ENCODE results near the gene SMAD6.

The SMAD6 gene

DNA sequence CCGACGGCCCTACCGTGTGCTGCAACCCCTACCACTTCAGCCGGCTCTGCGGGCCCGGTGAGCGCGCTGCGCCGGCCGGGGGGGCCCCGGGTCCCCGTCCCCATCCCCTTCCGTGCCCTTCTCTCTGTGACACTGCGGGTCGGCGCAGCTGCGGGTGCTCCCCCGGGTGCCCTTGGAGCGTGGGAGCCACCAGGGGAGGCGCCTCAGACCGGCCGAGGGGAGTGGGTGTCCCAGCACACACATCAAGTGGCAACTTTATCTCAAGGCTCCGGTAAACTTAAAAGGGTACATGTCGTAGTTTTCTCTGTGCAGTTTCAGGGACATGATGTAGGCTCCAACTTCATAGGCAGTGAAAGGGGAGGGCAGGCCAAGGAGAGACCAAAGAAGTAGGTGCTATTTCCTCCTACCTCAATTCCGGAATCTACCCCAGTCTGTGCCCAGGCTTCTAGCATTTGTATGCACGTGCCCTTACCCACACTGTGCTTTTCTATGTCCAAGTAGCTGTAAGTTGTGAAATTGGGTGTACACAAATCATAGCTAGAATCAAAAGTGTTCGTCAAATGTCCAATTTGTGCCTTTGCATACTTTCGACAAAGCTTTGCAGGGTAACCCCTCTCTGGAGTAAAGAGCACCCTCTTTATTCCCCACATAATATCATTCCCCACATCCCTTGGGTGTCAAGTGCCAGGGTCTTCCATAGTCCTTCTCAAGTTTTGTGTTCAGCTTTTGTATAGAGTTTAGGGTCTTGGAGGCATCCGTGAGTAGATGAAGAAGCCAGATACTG is 2.2 kb downstream of the SMAD6 start:
- DNase-seq = no peak

DNA sequence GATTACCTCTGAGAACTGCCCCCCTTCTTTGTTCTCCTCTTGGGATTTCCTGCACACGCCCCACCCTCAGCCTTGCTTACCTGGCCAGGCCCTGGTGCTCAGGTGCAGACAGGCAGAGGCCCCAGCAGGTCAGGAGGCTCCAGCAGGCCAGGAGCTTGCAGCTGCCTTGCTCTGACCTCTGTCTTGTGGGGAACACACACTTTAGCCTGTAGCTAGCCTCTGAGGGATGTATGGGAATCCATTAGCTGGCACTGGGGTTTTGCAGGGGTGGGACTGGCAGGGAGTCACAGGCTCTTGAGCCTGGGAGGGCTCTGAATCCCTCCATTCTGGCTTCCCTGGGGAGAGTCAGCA is 2.7 kb downstream of the SMAD6 start:
- DNase-seq = no peak

DNA sequence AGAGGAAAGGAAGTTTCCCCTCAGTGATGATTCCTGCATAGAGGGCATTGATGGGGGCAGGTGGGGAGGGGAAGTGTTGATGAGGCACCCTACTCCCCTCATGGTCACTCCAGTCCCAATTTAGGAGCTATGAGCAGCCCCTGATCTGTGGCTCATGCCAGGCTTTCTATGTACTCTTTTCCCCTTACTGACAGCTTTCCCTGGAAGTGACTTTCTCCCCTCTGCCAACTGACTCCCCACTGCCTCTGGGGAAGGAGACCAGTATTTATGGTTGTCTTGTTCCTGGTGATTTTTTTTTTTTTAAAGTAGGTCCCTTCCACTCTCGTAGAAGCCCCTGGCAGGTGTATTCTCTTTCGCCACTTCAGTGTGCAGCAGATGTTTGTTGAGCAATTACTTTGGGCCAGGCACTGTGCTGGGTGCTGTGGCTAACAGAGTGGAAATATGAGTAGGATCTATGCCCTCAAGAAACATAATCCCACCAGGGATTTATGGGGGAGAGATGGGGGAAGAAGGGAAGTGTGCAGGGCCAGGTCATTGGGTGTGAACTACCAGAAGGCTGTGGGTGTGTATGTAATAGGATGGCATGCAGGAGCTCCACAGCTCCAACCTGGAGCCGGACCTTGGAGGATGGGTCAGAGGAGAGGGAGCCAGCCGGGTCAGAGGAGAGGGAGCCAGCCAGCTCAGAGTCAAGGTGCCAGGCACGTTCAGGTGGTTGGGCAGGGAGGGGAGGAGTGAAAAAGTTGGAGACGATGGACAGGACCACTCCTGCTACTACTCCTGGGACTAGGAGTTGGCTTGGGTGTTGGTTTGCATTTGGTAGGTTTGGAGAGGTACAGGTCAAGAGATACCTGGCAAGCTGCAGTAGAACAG is 3.5 kb downstream of the SMAD6 start:
- no peak for DNase-seq

DNA sequence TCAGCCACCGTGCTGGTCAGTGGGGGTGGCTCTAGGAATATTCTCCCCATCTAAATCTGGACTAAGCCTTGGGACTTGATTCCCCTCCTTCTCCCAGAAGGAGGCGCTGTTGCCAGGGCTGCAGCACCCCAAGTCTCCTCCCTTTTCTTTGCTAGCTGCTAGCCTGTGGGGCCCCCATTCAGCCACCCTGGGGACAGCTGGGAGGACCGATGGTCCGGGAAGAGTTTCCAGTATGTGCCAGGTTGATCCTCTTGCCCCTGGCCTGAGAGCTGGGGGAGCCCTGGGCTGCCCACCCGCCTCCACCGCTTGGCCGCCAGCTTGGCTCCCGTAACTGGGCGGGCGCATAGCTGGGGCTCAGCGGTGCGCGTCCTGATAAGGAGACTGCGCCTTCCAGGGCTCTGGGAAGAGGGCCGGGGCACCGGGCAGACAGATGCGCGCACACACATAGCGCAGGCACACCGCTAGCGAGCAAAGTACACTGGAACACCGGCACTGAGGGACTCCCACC is 4.2 kb downstream of the SMAD6 start:
- no peak for DNase-seq

DNA sequence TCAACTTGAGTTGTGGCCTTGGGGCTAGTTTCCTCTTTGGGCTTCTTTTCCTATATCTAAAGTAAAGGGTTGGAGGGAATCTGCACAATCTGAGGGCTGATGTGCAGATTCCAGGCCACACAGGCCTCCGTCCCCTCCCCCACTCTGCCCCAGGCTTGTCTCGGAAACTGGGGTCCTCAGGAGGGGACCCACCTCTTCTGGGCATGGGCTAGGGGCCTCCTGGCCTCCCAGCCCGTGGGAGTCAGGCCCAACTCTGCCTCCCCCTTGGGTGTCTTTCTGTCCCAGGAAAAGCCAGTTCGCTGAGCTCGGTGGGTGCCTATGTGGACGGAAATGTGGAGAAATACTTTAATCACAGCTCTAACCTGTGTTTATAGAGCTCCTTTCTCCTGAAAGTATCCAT is 4.8 kb downstream of the SMAD6 start:
- DNase-seq = no peak

DNA sequence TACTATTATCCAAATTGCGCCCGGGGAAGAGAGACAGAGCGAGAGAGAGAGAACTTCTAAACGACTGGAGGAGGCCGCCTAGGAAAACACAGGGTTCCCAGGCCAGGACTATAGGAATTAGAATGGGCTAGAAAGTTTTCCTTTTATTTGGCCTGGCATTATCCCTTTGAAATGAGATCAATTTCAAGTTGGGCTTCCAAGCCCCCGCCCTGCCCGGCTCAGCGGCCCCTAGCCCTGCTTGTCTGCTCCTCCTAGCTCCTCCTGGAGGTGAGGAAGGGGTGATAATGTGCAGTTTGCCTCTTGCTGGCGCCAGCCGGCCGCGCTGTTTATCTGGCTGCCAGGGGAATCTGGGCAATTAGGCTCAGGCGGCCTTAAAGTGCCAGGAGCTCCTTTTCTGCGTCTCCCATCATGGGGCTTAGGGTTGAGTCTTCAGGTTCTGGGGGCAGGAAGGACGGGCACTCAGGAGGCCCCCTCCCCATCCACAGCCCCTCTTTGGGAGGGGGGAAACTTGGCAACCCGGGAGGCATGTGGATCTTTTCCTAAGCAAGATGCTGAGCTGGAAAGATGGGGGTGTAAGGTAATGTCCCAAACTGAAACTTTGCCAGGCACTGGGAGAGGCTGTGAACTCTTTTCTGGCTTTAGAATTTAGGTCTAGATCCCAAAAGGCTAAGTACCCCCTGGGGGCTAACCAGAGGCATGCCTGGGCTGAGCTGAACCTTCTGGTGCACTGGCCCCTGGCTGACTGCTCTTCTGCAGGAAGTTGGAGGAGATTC is 5.5 kb downstream of the SMAD6 start:
- no peak for DNase-seq

DNA sequence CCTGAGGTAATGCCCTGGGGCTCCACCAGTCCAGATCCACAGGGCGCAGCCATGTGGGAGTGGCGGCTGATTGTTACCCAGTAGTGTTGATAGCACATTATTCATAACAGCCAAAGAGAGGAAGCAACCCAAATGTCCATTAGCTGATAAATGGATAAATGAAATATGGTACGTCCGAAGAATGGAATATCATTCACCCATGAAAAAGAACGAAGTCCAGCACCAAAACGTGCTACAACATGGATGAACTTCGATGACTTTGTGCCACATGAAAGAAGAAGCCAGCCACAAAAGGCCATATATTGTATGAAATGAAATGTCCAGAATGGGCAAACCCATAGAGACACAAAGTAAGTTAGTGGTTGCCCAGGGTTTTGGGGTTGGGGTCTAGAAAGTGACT is 6.4 kb downstream of the SMAD6 start:
- no peak for DNase-seq

DNA sequence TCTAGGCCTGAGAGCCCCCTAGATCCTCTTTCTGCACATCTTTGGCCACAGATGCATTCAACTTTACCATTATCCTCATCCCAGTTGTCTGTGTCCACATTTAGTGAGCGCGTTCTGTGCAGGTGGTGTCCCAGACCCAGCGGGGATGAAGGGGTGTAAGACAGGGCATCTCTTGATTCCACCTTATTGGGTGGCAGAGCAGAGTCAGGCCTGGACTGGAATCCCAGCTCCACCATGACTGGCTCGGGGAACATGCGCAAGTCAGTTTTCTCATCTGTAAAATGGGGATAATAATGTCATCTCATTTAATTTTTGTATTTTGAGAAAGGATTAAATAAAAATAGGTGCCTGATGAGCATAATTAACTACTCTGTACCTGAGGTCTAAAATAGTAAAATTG is 7.8 kb downstream of the SMAD6 start:
- no peak for DNase-seq

DNA sequence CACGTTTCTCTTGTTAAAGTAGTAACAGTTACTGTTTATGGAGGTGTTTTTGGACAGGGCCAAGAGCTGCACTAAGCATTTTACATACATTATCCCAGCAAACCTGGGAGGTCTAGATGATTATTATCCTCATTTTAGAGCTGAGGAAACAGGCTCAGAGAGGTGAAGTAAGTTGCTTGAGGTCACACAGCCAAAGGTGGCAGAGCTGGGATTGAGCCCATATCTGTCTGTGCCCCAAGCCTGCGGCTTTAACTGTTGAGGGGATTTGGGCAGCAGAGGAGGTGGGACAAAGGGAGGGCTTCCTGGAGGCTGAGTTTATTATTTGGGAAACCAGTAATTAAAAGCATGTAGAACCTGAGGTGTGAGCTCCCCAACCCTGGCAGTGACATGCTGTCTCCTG is 9.2 kb downstream of the SMAD6 start:
- no peak for DNase-seq

DNA sequence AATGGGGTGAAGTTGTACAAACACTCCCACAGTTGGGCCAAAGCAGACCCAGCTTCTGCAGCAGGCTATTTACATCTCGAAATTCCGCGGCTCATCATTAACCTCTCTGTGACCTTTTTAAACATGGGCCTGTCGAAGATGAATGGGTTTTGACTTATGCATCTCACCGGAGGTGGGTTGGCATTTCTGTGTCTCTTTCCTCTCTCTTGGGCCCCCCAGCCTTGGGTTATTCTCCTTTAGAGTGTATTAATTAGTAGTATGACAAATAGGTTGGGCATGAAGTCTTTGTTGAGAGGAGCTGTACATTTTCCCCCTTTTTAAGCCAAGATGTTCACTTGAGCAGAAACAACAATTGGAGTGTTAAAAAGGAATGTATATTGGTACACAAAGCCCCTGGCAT is 9.8 kb downstream of the SMAD6 start:
- DNase-seq = no peak

DNA sequence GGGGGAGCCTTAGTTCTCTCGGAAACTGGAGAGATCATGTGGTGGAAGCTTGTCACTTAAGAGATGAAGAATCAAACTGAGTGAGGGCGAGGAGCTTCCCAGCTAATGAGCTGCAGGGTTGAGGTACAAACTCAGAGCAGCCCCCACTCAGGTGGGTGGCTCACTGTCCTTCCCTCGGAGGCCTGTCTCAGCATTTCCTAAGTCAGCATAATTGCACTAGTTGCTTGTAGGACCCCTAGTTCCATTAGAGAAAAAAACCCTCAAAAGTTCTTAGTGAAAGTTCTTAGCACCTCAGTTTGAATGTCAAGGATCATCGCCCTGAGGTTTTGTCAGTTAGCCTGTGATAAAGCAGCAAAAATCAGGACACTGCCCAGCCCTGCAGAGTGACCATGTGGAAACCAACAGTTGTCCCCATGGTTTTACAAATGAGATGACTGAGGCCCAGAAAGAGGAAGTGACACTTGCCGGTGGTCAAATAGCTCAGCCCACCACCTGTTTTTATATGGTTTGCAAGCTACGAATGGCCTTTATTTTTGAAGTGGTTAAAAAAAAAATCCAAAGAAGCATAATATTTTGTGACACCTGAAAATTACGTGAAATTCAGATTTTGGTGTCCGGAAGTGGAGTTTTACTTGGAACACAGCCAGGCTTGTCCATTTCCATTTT is 11.9 kb downstream of the SMAD6 start:
- DNase-seq = no peak

DNA sequence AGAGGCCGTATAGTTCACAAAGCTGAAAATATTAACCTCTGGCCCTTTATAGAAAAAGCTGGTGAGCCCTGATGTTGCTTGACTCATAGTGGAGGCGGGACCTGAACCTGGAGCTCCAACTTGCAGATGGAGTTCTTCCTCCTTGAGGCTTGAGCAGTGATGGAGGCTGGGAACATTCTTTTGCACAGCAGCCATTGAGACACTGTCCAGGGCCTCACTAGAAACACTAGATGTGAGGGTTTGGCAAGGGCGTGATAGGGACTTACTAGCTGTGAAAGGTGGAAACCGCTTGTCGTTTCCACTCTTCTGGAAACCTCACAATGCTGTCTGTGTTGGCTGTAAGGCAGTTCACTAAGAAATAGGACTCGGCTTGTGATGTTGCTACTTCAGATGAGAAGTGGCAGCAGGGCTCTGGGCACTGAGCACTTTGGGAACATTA is 12.5 kb downstream of the SMAD6 start:
- no peak for DNase-seq

DNA sequence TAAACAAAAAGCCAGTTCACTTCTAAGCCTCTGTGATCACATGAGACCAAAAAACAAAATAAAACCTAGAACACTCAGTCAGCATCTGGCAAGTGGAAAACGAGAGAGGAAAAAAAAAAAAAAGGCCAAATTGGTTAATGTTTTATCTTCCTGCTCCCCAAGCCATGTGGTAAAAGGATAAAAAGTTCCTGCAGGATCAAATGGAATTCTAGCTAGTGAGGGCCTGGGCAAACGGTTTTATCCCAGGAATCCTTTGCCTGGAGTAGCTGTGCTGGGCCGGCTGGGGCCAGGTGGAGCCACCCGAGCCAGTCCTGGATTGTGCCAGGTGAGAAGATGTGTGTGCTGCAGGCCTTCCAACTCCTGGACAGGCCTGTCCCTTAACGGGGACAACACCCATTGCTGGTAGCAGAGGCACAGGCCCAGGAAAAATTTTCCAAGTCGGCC is 13.2 kb downstream of the SMAD6 start:
- DNase-seq = no peak

DNA sequence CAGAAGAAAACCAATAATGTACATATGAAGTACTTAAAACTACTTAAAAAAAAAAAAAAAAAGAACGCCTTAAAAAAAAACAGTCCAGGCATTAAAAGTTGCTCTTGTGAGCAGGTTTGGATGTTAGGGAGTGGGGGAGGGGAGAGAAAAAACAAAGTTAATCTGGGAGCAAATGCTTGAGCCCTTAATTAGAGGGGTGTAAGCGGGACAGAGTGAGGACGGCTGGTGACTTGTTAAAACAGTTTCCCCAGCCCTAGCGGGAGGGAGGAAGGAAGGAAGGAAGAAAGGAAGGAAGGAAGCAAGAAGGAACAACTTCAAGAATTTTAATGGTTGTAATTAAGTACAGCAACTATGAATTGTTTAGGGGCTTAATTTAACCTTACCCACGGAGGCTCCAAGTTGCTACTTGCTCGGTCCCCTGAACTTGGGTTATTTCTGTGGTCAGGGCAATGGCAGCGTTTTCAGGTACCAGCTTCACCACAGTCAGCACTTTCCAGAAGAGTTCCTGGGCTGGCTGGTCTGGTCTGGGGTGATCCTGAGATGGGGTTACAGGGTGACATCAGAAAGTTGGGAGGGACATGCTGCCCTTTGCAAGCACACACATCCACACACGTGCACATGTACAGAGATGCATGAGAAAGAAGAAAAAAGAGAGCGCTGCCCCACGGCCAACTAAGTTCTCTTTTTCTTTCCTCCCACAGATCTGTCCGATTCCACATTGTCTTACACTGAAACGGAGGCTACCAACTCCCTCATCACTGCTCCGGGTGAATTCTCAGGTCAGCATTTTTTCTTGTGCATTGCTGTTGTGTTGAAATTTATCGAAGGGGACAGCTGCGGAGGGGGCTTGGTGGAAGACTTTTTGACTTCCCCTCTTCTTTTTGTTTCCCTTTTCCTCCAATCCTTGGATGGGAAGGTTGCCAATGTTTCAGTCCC is 14.0 kb downstream of the SMAD6 start:
- no peak for DNase-seq

DNA sequence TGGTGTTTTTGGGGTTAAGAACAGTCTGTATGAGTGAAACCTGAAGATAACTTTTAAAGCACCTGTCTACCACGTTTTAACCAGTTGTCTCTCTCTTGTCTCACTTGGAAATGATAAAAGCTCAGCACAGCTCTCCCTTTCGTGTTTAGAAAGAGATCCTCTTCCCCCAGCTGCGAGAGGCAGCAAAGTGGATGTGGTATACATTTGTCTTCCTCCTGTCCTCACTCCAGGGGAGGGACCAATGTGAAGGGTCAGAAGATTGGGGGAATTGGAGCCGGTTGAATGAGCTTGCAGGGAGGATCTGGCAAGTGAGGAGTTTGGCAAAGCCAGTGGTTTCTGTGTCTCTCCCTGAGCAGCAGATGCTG is 14.6 kb downstream of the SMAD6 start:
- no peak for DNase-seq

DNA sequence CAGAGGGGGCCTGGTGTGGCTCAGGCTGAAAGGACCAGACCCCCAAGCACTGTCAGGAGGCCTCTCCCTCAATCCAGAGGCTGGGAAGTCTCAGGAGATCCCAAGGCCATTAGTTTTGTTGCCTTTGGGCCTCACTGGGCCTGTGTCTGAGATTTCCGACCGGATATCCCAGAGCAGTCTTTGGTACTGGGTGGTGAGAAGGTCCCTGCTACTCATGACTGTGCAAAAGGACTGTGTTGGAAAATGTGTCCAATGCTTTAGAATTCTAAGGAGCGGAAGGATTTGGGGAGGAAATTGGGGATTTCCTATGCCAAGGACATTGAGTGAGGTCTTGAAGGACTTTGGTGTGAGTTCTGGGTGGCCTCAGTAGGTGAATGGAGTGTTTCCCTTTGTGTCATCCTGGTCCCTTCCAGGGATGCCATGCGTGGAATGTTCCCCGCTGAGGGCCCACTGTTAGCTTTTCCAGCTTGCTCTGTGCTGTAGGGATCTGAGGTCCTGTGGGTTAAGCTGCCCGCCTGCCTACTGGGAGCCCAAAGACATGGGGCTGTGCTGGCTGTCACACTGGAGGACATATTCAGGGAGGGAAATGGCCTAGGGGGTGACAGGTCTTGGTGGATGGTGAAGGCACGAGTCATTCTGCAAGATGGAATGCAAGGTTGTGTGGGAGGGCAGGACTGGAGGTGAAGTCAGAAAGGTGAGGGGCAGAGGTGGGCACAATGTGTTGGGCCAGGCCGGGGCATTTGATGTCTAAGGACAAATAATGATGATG is 16.4 kb downstream of the SMAD6 start:
- no peak for DNase-seq

DNA sequence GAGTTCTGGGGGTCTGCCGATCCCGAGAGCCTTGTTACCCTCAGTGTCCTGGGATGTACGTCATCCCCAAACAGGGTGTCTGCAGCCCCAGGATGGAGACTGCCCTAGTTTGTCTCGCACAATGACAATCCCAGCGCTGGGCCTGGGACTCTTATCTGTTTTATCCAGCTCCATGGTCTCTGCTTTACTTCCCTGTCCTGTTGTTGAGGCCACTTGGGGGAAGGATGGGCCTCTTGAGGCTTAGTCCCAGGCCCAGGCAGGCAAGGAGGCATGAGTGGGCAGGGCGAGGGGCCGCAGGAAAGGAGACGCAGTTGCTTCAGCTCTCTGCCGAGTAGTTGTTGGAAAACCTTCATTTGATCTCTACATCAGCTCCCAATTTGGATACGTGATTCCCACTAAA is 17.4 kb downstream of the SMAD6 start:
- no peak for DNase-seq

DNA sequence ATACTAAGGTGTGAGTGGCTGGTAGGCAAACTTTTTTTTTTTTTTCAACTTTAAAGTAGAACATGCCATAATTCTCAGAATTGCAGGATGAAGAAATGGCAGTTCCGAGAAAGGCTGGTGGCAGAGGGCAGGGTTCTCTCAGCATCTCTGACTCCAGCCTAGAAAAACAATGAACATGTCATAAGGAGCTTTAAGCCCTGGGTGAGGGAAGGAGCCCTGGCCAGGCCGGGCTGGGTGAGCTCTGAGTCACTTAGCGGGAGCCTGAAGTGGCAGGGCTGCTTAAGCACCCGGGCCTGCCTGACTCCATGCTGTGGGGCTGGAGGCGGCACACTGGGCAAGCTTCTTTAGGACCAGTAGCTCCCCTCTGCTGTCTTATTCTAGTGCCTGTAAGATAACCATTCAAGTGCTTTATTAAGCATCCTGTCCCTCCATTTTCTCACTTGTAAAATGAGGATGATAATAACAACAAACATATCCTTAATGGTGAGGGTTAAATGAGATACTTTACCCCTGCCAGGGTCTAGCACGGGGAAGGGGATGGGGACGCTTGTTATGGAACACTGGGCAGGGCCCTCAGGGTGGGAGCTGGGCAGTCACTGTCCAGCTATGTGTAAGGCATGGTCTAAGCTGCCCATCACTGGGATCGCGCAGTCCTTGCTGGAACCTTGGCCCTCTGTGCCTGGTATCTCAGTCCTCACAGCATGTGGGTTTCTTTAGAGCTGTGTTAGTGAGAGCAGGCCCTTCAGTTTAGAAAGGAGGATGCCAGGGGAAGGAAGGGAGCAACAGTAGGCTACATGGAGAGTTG is 18.4 kb downstream of the SMAD6 start:
- DNase-seq = no peak

DNA sequence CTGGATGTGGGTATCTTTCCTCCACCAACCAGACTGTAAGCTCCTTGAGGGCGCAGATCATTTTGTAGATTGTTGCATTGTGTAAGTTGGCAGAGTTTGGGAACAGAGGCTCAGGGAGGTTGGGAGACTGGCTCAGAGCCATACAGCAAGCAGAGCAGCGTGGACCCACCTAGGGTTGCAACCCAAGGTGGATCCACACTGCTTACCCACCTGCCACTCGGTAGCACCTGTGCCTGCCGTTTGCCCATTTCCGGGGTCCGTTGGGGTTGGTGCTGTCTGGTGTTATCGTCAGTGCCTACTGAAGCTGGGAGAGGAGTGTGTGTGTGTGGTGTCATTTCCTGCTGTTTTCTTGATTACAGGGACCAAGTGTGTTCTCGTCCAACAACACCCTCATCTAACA is 19.0 kb downstream of the SMAD6 start:
- no peak for DNase-seq

DNA sequence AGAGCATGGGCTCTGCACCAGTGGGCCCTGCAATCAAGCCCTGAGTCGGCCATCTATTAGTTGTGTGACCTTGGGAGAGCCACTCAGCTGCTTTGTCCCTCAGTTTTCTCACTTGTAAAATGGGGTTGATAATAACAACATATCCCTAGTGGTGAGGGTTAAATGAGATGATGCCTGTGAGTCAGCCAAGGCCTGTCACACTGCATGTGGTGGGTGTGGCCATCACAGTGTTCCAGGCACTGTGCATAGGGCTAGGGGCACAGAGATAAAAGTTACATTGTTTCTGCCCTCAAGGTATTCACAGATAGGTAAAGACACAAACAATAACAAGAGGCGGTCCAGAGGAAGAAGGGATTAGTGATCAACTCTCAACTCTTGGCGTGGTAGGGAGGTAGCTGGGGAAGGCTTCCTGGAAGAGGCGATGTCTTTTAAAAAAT is 19.5 kb downstream of the SMAD6 start:
- DNase-seq = no peak

All from CD4-positive, alpha-beta T cell treated with Interleukin-10 for 1 hour (primary cell).